HG02884 (cell line): ENCODE measurements around the gene GLYR1.
"Not testable (repeated sequence)": the region's sequence is repeated elsewhere in the genome, so short reads cannot be mapped to it uniquely, and the experiment has no call there.

Source experiments
- ATAC-seq: cut with Tn5 transposase; IDR thresholded peaks from one replicate; pipeline ENCODE4 v1.9.1; 2021; ENCODE audit warnings: mild to moderate bottlenecking, moderate library complexity; ENCODE audit not compliant: unreplicated experiment

Gene GLYR1

DNA sequence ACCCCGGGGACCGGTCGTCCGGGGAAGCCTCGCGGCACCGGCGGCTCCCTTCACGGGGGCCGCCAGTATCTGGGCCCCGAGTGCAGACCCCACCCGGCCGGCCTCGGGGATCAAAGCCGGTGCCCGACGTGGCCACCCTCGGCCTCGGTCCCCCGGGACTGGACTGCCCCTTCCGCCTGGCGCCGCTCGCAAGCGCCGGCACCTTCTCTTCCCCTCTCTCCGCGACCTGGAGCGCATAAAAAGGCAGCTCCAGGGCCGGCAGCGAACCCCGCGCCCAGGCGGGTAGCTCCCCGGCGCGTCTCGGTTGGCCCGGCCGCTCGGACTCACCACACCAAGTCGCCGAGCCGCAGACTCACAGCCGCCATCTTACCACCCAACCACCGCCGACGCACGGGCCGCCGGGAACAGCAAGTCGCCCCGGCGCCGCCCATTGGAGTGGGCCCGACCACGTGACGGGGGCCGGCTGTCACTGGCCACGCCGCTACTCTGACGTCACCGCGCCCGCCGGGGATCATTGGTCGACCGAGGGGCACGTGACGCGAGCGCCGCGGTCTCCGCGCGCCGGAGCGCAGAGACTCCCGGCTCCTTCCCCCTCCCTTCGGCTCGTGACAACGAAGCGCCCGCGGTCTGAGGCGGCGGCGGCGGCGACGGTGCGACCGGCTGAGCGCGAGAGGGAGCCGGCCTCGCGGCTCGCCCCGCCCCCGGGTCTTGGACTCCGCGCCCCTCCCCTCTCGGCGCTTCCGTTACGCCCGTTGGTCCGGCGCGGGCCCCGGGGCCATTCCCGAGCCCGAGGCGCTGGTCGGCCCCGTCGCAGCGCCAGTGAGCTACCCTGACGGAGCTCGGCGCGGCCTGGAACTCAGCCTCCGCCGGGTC, at the start of gene GLYR1, which contains the start of gene UBN1:
Gene GLYR1, minus strand, starts transcription at position 388 of the 873 bp plus-strand sequence. Its CDS starts 23 bp downstream, at position 365.
Gene UBN1, plus strand, starts transcription at position 581 of the 873 bp plus-strand sequence. CDS start 5,437 bp downstream, outside the sequence.
- ATAC-seq = peak; percentile 78

DNA sequence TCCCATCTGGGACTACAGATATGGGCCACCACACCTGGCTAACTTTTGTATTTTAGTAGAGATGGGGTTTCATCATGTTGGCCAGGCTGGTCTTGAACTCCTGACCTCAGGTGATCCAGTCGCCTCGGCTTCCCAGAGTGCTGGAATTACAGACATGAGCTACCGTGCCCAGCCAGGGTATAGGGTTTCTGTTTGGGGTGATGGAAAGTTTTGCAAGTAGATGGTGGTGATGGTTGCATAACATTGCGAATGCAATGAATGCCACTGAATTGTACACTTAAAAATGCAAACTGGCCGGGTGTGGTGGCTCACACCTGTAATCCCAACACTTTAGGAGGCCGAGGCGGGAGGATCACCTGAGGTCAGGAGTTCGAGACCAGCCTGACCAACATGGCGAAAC, 49.7 kb upstream of the GLYR1 start:
- not testable (repeated sequence) for ATAC-seq

DNA sequence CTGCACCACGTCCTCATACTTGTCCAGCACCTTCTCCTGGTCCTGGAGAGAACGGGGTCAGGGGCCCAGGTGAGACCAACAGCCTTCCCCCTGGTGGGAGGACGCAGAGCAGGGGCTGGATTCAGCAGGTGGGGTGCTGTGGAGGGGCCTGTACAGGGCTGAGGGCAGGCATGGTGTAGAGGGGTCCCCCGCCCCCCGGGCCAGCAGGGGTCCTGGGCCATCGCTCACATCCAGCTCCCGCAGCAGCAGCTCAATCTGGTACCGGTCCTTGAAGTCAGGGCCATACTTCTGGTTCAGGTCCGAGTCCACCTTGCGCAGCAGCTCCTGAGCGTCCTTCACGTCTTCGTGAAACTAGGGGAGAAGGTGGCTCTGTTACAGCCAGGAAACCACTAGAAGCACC, 48.3 kb upstream of the GLYR1 start:
- no peak for ATAC-seq

- ATAC-seq = no peak
These were observed 47.4 kb upstream of the GLYR1 start for GRCh38 chr16:4894276-4895150.

- no peak for ATAC-seq
These were observed 46.2 kb upstream of the GLYR1 start for GRCh38 chr16:4893103-4893862.

DNA sequence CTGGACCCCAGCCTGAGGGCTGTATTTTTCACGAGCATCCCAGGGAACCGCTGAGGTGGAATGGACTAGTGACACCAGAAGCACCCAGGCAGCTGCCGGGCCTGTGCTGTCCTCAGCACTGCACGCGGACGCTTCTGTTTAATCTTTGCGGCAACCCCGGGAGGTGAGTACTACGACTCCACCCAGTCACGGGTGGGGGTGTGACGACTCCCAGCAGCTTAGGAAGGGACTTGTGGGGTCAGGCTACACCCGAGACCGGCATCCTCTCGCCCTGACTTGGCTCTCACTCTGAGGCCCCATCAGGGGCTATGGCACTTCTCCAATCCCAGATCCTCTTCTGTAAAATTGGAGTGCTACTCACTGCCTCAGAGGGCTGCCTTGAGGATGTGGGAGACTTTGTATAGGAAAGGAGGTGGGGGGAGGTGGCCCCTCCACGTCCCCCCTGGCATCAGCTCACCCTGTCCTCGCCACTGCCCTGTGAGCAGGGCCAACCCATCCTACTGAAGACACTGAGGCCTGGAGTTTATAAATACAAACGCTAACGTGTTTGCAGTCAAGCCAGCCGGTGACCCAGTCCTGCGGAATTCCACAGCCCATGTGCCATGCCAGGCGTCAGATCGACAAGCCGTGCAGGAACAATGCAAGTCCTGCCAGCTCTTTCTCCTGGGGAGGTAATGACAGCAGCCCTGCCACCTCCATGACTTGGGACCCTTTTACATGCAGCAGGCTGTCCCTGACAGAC, 45.4 kb upstream of the GLYR1 start:
- no peak for ATAC-seq

GRCh38 chr16:4891886-4892216, 44.8 kb upstream of the GLYR1 start:
- ATAC-seq = no peak

DNA sequence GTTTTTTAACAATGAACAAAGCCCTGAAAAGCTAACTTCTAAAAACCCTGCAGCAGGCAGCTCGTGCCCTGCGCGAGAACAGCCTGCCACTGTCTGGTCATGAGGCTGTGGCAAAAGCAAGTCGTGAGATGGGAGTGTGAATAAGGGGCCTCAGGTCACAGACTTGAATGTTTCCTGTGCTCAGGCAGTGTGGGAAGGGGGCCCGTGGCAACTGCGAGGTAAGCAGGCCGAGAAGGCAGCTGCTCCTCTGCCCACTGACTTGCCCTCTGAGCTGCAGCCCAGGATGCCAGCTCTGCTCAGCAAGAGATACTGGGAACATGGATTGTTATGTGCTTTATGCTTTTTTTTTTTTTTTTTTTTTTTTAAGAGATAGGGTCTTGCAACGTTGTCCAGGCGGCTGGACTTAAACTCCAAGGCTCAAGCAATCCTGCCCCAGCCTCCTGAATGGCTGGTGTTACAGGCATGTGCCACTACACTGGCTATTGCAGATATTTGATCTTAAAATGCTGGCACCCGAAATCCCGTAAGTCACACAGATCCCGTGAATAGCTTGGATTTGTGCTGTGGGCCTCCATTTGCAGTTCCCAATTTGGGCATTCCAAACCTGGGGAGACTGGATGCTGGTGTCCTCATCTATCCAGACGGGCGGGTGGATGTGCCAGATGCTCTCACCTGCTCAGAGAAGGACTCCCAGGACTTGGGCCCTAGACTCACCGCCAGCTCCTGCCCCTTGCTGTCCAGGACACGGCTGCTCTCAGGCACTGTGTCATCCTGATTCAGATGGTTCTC, 44.2 kb upstream of the GLYR1 start:
- ATAC-seq = no peak

GRCh38 chr16:4890686-4891085, 43.6 kb upstream of the GLYR1 start:
- no peak for ATAC-seq

DNA sequence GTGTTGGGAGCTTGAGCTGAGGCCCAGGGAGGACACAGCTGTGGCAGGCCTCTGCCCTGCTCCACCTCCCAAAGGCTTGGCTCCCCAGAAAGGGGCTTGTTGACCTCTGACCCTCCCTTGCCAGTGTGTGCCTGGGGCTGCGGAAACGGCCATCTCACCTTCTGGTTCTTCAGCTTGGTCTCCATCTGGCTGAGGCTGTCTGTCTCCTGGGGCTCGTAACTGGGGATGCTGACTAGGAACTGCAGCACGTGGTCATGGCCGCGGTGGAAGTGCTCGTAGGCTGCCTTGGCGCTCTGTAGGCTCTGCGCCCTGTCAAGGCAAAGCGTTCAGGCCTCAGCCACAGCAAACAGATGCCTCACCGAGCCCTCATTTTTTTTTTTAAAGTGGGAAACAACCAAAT, 42.9 kb upstream of the GLYR1 start:
- ATAC-seq = no peak

GRCh38 chr16:4888428-4889135, 41.5 kb upstream of the GLYR1 start:
- ATAC-seq = no peak

DNA sequence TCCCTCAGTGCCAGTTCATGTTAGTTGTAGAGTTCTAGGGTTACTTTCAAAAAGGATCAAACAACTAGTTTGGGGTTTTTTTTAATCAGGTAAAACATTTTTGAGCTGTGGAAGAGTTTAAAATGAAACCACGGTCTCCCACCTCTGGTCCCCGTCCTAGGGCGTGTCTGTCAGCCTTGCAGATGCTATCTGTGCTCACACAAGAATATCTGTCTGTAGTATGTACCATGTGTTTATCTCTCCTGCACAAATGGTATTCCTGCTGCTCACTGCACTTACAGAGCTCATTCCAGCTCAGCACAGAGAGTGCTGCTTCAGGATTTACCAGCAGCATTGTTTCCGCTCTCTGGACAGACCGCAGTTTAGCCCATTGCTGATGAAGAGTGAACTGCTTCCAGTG, 39.1 kb upstream of the GLYR1 start:
- no peak for ATAC-seq

- ATAC-seq = no peak
These were observed 38.1 kb upstream of the GLYR1 start for GRCh38 chr16:4884972-4885874.

DNA sequence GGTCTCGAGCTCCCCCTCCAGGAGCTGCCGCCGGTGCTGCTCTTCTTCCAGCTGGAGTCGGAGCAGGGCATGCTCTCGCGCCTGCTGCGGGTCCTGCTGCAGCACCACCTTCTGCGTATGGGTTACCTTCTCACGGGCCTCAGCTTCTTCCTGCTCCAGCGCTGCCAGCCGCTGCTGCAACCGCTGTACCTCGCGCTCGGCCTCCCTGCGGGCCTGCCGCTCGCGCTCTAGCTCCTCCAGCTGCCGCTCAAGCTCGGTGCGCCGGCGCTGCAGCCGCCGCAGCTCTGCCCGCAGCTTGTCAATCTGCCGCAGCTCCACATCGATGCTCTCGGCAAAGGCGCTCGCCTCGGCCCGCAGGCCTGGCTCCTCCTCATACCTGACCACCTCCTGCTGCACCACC, 37.1 kb upstream of the GLYR1 start:
- no peak for ATAC-seq

- ATAC-seq = no peak
These were observed 36.4 kb upstream of the GLYR1 start for GRCh38 chr16:4883501-4883900.

GRCh38 chr16:4882633-4883285, 35.7 kb upstream of the GLYR1 start:
- no peak for ATAC-seq

DNA sequence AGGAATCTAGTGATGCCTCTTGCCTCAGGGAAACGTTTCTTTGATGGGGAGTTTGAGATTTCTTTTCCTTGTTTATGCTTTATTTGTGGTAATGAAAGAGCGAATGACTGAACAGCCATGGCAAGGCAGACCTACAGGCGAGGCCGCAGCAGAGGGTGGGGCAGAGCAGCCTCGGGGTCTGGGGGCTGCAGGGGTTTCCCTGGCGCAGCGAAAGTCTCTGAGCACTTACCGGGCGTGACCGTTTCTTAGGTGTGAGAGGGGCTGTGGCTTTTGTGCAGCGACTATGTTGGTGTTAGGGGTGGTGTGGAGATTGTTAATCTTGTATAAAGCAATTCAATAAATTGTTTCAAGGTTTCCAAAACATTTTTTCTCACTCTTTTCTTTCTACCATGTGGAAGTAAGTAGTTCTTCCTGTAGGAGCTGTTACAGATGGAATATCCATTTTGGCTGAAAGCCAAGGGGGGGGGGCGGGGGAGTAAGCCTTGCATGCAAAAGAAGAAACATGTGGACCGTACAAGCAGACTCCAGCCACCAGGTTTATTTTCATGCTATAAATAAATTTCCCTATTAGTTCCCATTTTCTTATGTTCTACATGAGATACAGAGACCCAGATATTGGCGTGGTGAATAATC, 35.0 kb upstream of the GLYR1 start:
- ATAC-seq = no peak
